K562 (cell line): ENCODE measurements around the gene SCAMP5. TPM values are rescaled to one million over a fixed set of nuclear protein-coding genes. Genes with fewer than 3 reads are reported as not detected.
A peak's percentile ranks its signal among the peaks of the same experiment; 100 is the strongest.

Source experiments
- CHD4 ChIP-seq: fragments of 200-600 bp; sonication (generic); IDR thresholded peaks from 3 replicates; pipeline ENCODE4 v1.6.1; 2012; ENCODE audit warnings: low read depth, mild to moderate bottlenecking, mixed read lengths, low read length, inconsistent platforms; ENCODE audit not compliant: insufficient read depth, insufficient replicate concordance, poor library complexity, severe bottlenecking
- CREB3L1 ChIP-seq: fragments of 450-650 bp; IDR thresholded peaks from 2 replicates; pipeline ENCODE4 v1.6.1; 2014; ENCODE audit warnings: low read depth, mild to moderate bottlenecking, moderate library complexity, borderline replicate concordance
- CREM ChIP-seq: IDR thresholded peaks from 2 replicates; pipeline ENCODE4 v1.6.1; 2014; ENCODE audit warnings: antibody characterized with exemption, low read depth
- CTBP1 ChIP-seq: fragments of 450-650 bp; IDR thresholded peaks from 2 replicates; pipeline ENCODE4 v1.6.1; 2016; ENCODE audit warnings: borderline replicate concordance
- ETV6 ChIP-seq, 3 experiments: fragments of 150-350 bp in 1 of 3; sonication (generic) in 1 of 3; formaldehyde crosslinking in 1 of 3; IDR thresholded peaks; 2 replicates each; pipeline versions ENCODE4 v1.6.1 to v1.8.0; 2014 to 2022; ENCODE audit warnings: borderline replicate concordance in 2 of 3, low read depth in 2 of 3, antibody characterized with exemption in 1 of 3, low read length in 1 of 3, mild to moderate bottlenecking in 1 of 3, missing genetic modification reagents in 1 of 3
- GABPB1 ChIP-seq: sonication (generic); formaldehyde crosslinking; IDR thresholded peaks from 2 replicates; pipeline ENCODE4 v1.8.0; 2022; ENCODE audit warnings: mild to moderate bottlenecking, missing genetic modification reagents
- MAZ ChIP-seq, 2 experiments: fragments of 450-650 bp in 1 of 2; sonication (generic) in 1 of 2; formaldehyde crosslinking; IDR thresholded peaks in 1 of 2; conservative IDR thresholded peaks in 1 of 2; 2 replicates each; pipeline versions ENCODE4 v1.4.0 to v1.5.0; 2020; ENCODE audit warnings: mild to moderate bottlenecking in 1 of 2, missing genetic modification reagents in 1 of 2
- NR3C1 ChIP-seq: sonication (generic); formaldehyde crosslinking; IDR thresholded peaks from 2 replicates; pipeline ENCODE4 v1.8.1; 2022; ENCODE audit warnings: missing genetic modification reagents
- PHF21A ChIP-seq: fragments of 450-650 bp; IDR thresholded peaks from 2 replicates; pipeline ENCODE4 v1.6.1; 2017; ENCODE audit warnings: low read depth, borderline replicate concordance
- PRMT5 ChIP-seq: sonication (generic); formaldehyde crosslinking; IDR thresholded peaks from 2 replicates; pipeline ENCODE4 v1.5.0; 2020; ENCODE audit warnings: missing genetic modification reagents
- RCOR1 ChIP-seq, 2 experiments: IDR thresholded peaks; 2 replicates each; pipeline ENCODE4 v1.6.1; 2012; ENCODE audit warnings: low read depth in 2 of 2, low read length in 2 of 2, borderline replicate concordance in 1 of 2, improper control_type of control experiment in 1 of 2
- SMARCC2 ChIP-seq: fragments of 450-650 bp; IDR thresholded peaks from 2 replicates; pipeline ENCODE4 v1.6.1; 2017; ENCODE audit warnings: antibody characterized with exemption, moderate library complexity, mild to moderate bottlenecking, low read depth
- TBL1XR1 ChIP-seq, 2 experiments: IDR thresholded peaks; 2 replicates each; pipeline ENCODE4 v1.6.1; 2012; ENCODE audit warnings: improper control_type of control experiment in 2 of 2, low read length in 2 of 2, mild to moderate bottlenecking in 1 of 2
- ZBTB43 ChIP-seq: sonication (generic); formaldehyde crosslinking; IDR thresholded peaks from 2 replicates; pipeline ENCODE4 v1.8.0; 2023; ENCODE audit warnings: mild to moderate bottlenecking, missing genetic modification reagents
- ZNF512 ChIP-seq: IDR thresholded peaks from 2 replicates; pipeline ENCODE4 v1.6.1; 2016; ENCODE audit warnings: missing genetic modification characterization, missing compliant biosample characterization
- ZNF639 ChIP-seq, 2 experiments: fragments of 200-800 bp in 1 of 2; sonication (Bioruptor generic) in 1 of 2; sonication (generic) in 1 of 2; formaldehyde crosslinking in 1 of 2; IDR thresholded peaks in 1 of 2; conservative IDR thresholded peaks in 1 of 2; 2 replicates each; pipeline versions ENCODE4 v1.5.0 to v1.6.1; 2016 to 2020; ENCODE audit warnings: missing compliant biosample characterization in 1 of 2, missing genetic modification characterization in 1 of 2, missing genetic modification reagents in 1 of 2
- ZNF766 ChIP-seq: fragments of 200-800 bp; sonication (Bioruptor generic); conservative IDR thresholded peaks from 2 replicates; pipeline ENCODE4 v1.6.1; 2016; ENCODE audit warnings: missing genetic modification characterization, missing compliant biosample characterization
- polyA plus RNA-seq, 8 experiments: library from polyadenylated mRNA; depleted of rRNA in 4 of 8; stranded (reverse) in 5 of 8; unstranded in 3 of 8; fragments of >200 nt; fragmentation: Nextera tagmentation in 2 of 8; fragmentation: Illumina TruSeq in 1 of 8; extraction: Ambion mirVana in 2 of 8; extraction: Trizol in 1 of 8; gene quantifications; 2 replicates each; pipeline versions ENCODE4 v1.2.1 to v1.2.3, GENCODE V29; 2011 to 2014; ENCODE audit warnings: inconsistent platforms in 1 of 8, missing spikeins in 1 of 8
- total RNA-seq, 7 experiments: library from RNA; depleted of rRNA in 6 of 7; stranded (reverse); fragments of >200 nt in 6 of 7; fragmentation: Illumina TruSeq in 2 of 7; extraction: Trizol in 2 of 7; gene quantifications; 2 replicates each; pipeline versions ENCODE4 v1.2.1 to v1.2.3, GENCODE V29; 2011 to 2021; ENCODE audit warnings: low replicate concordance in 1 of 7

SCAMP5 gene
- total and polyA plus RNA-seq, 9 of the 15 experiments (the other 6 are each of a cell fraction or from before 2014, with no cell fraction given): 0.09 to 0.29 (median 0.19) TPM; not detected in 5

- TF ChIP-seq ZNF639 (CRISPR knock-in tag; conservative IDR thresholded peaks at IDR 0.05 in 1 of 2, IDR thresholded peaks at IDR 0.05 in 1 of 2): peak in 1 of 2 experiments; percentile 69; a peak in 1 of 4 replicates
- TF ChIP-seq PHF21A: no peak
- peak in 1 of 2 experiments; percentile 88; a peak in 2 of 4 replicates for TF ChIP-seq RCOR1 (IDR thresholded peaks at IDR 0.05; ENCODE audit: borderline replicate concordance in 1 of 2, low read depth in 2 of 2, low read length in 2 of 2)
- no peak for TF ChIP-seq ETV6 (IDR thresholded peaks at IDR 0.05; ENCODE audit: borderline replicate concordance in 1 of 2, low read depth in 2 of 2, low read length in 1 of 2)
- no peak for TF ChIP-seq ETV6 (CRISPR knock-in tag; IDR thresholded peaks at IDR 0.05; ENCODE audit: borderline replicate concordance)
- peak; percentile 94 for TF ChIP-seq PRMT5 (CRISPR knock-in tag)
- no peak for TF ChIP-seq ZNF512 (tag)
- peak; percentile 42 to 82; a peak in 2 of 4 replicates for TF ChIP-seq MAZ (CRISPR knock-in tag; conservative IDR thresholded peaks at IDR 0.05 in 1 of 2, IDR thresholded peaks at IDR 0.05 in 1 of 2)
- no peak for TF ChIP-seq CHD4
- 0 out of 2 replicates have a peak, but pooled peaks have one; percentile 65 for TF ChIP-seq NR3C1 (CRISPR knock-in tag)
- TF ChIP-seq SMARCC2: no peak
- peak; percentile 50; the same call in 1 of the 2 replicates for TF ChIP-seq CREM
- no peak for TF ChIP-seq TBL1XR1 (IDR thresholded peaks at IDR 0.05; ENCODE audit: low read length in 2 of 2)
- TF ChIP-seq CTBP1: peak; percentile 34; the same call in 1 of the 2 replicates
- TF ChIP-seq CREB3L1: peak; percentile 88
- TF ChIP-seq GABPB1 (CRISPR knock-in tag): peak; percentile 57; the same call in 1 of the 2 replicates
- 0 out of 2 replicates have a peak, but pooled peaks have one; percentile 55 for TF ChIP-seq ZBTB43 (CRISPR knock-in tag)
- peak; percentile 96 for TF ChIP-seq ZNF766 (CRISPR knock-in tag)
Observed at GRCh38 chr15:74995182-74995778, at the start of gene SCAMP5 (continued).
